OCI-LY1 (cell line): ENCODE results near the gene TRIB2.

Experiments used
- H2AFZ ChIP-seq: fragments of 200-600 bp; sonication (generic), shearing (Covaris generic); 2 replicates; pipeline ENCODE4 v1.6.0; 2014; ENCODE audit warnings: antibody characterized with exemption, mild to moderate bottlenecking, low read length
- H3F3A ChIP-seq: fragments of 200-600 bp; sonication (generic), shearing (Covaris generic); 2 replicates; pipeline ENCODE4 v1.6.0; 2014; ENCODE audit warnings: mild to moderate bottlenecking, antibody characterized with exemption, low read length, moderate library complexity; ENCODE audit not compliant: insufficient read depth
- H3K27ac ChIP-seq: fragments of 200-600 bp; sonication (generic); 2 replicates; pipeline ENCODE4 v1.5.1; 2014; ENCODE audit warnings: low read length, mixed run types, mild to moderate bottlenecking, low read depth; ENCODE audit not compliant: poor library complexity, severe bottlenecking
- H3K27me3 ChIP-seq: fragments of 200-600 bp; sonication (generic); 2 replicates; pipeline ENCODE4 v1.6.0; 2014; ENCODE audit warnings: antibody characterized with exemption, mild to moderate bottlenecking, low read length, moderate library complexity; ENCODE audit not compliant: insufficient read depth
- H3K36me3 ChIP-seq: fragments of 200-600 bp; sonication (generic); 2 replicates; pipeline ENCODE4 v1.6.1; 2014; ENCODE audit warnings: mild to moderate bottlenecking, antibody characterized with exemption, low read length, moderate library complexity, mixed read lengths; ENCODE audit not compliant: insufficient read depth
- H3K4me1 ChIP-seq: fragments of 200-600 bp; sonication (generic); 2 replicates; pipeline ENCODE4 v1.5.1; 2014; ENCODE audit warnings: mild to moderate bottlenecking, low read length, moderate library complexity; ENCODE audit not compliant: insufficient read depth, severe bottlenecking
- H3K4me2 ChIP-seq: fragments of 200-600 bp; sonication (generic), shearing (Covaris generic); 2 replicates; pipeline ENCODE4 v1.6.1; 2014; ENCODE audit warnings: low read length
- H3K4me3 ChIP-seq: fragments of 200-600 bp; sonication (generic); 2 replicates; pipeline ENCODE4 v1.5.1; 2014; ENCODE audit warnings: low read length, low read depth, mild to moderate bottlenecking, mixed read lengths; ENCODE audit not compliant: poor library complexity, severe bottlenecking
- H3K79me2 ChIP-seq: fragments of 200-600 bp; shearing (Covaris generic); 2 replicates; pipeline ENCODE4 v1.6.1; 2016; ENCODE audit warnings: mixed run types, low read length, mixed read lengths; ENCODE audit not compliant: insufficient read depth
- H3K9ac ChIP-seq: fragments of 200-600 bp; sonication (generic), shearing (Covaris generic); 2 replicates; pipeline ENCODE4 v1.6.1; 2014; ENCODE audit warnings: mild to moderate bottlenecking, low read length, mixed read lengths
- H3K9me2 ChIP-seq: fragments of 200-600 bp; sonication (generic), shearing (Covaris generic); 2 replicates; pipeline ENCODE4 v1.6.1; 2014; ENCODE audit warnings: low read depth, mild to moderate bottlenecking, low read length, mixed read lengths
- H3K9me3 ChIP-seq: fragments of 200-600 bp; shearing (Covaris generic); 2 replicates; pipeline ENCODE4 v1.6.1; 2014; ENCODE audit warnings: low read length, mixed read lengths
- H4K20me1 ChIP-seq: fragments of 200-600 bp; sonication (generic), shearing (Covaris generic); 2 replicates; pipeline ENCODE4 v1.6.0; 2016; ENCODE audit warnings: mild to moderate bottlenecking, low read length; ENCODE audit not compliant: insufficient read depth
- CTCF ChIP-seq: fragments of 200-600 bp; sonication (generic), shearing (Covaris generic); IDR thresholded peaks from 2 replicates; pipeline ENCODE4 v1.5.1; 2017; ENCODE audit warnings: mild to moderate bottlenecking, antibody characterized with exemption, low read length, moderate library complexity, mixed read lengths
- EZH2 ChIP-seq: fragments of 200-600 bp; sonication (generic), shearing (Covaris generic); IDR thresholded peaks from 2 replicates; pipeline ENCODE4 v1.8.0; 2017; ENCODE audit warnings: borderline replicate concordance, mixed run types, mild to moderate bottlenecking, antibody characterized with exemption, low read length, moderate library complexity, mixed read lengths

Gene TRIB2

GRCh38 chr2:12716282-12717190, at the start of gene TRIB2:
Gene TRIB2 (plus strand): TSS chr2:12716936. CDS start chr2:12718308, 1,372 bp downstream.
- H3K79me2 ChIP-seq, result peaks cover 41% of the 10 kb centered on the region
- peak within 1 kb of the TSS; percentile 93 for H3K9ac ChIP-seq
- H3K4me1 ChIP-seq, result peaks cover 33% of the 10 kb centered on the region
- H3K9me3 ChIP-seq, result no peaks in the 10 kb centered on the region
- H3K27me3 ChIP-seq, result no peaks in the 10 kb centered on the region
- TF ChIP-seq EZH2 (no peak), CTCF (no peak)
- H3K4me2 ChIP-seq, result peak within 1 kb of the TSS; percentile 88
- H3K4me3 ChIP-seq, result peak within 1 kb of the TSS; percentile 91
- H3K9me2 ChIP-seq, result no peaks in the 10 kb centered on the region
- no peaks in the 10 kb centered on the region for H4K20me1 ChIP-seq
- peak within 1 kb of the TSS; percentile 83 for H3K27ac ChIP-seq
- no peak within 1 kb of the TSS for H2AFZ ChIP-seq
- H3K36me3 ChIP-seq, result peaks cover 25% of the 10 kb centered on the region
- H3F3A ChIP-seq, result no peaks in the 10 kb centered on the region

- Histone ChIP-seq H3K9me2 (no peaks in the 10 kb centered on the region), H3F3A (no peaks in the 10 kb centered on the region), H4K20me1 (no peaks in the 10 kb centered on the region), H3K36me3 (no peaks in the 10 kb centered on the region), H3K79me2 (no peaks in the 10 kb centered on the region), H3K9me3 (peaks cover 5% of the 10 kb centered on the region; the same call in 1 of the 2 replicates), H3K9ac (no peak overlapping the region), H3K4me2 (no peak overlapping the region), H3K27me3 (no peaks in the 10 kb centered on the region; the same call in 1 of the 2 replicates), H3K27ac (no peak overlapping the region), H2AFZ (no peak overlapping the region), H3K4me3 (no peak overlapping the region), H3K4me1 (no peaks in the 10 kb centered on the region)
- TF ChIP-seq CTCF (no peak), EZH2 (no peak)
These were observed 47.7 kb upstream of the TRIB2 start for GRCh38 chr2:12669036-12669435.

- Histone ChIP-seq H2AFZ (no peak overlapping the region), H4K20me1 (no peaks in the 10 kb centered on the region), H3K4me1 (no peaks in the 10 kb centered on the region), H3K4me2 (no peak overlapping the region), H3K79me2 (no peaks in the 10 kb centered on the region), H3K9me3 (no peaks in the 10 kb centered on the region), H3F3A (no peaks in the 10 kb centered on the region), H3K36me3 (no peaks in the 10 kb centered on the region), H3K9ac (no peak overlapping the region), H3K9me2 (no peaks in the 10 kb centered on the region), H3K27me3 (no peaks in the 10 kb centered on the region), H3K4me3 (no peak overlapping the region), H3K27ac (no peak overlapping the region)
- no peak for TF ChIP-seq EZH2
- no peak for TF ChIP-seq CTCF
These were observed 43.9 kb upstream of the TRIB2 start for GRCh38 chr2:12672711-12673315.
